ENCODE measurements around the gene APOL5. TPM values are rescaled to one million over a fixed set of nuclear protein-coding genes. Genes with fewer than 3 reads are reported as not detected.
"Not testable (repeated sequence)": the region's sequence is repeated elsewhere in the genome, so short reads cannot be mapped to it uniquely, and the experiment has no call there.

Gene APOL5
- total RNA-seq, 2 donors from 2014 or later, result not detected

DNA sequence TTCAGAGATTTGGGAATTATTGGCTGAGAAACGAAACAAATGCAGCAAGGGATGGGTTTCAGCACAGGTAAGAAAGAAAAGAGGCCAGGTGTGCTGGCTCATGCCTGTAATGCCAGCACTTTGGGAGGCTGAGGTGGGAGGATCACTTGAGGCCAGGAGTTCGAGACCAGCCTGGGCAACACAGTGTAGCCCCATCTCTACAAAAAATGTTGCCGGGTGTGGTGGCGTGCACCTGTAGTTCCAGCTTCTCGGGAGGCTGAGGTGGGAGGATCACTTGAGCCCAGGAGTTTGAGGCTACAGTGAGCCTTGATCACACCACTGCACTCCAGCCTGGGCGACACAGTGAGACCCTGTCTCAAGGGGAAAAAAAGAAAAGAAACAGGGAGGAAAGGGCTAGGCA is 20.2 kb downstream of the APOL5 start:
- DNase-seq (ENCODE audit: low spot score); intact Hi-C loops (cut with DNase I): not testable (repeated sequence)

DNA sequence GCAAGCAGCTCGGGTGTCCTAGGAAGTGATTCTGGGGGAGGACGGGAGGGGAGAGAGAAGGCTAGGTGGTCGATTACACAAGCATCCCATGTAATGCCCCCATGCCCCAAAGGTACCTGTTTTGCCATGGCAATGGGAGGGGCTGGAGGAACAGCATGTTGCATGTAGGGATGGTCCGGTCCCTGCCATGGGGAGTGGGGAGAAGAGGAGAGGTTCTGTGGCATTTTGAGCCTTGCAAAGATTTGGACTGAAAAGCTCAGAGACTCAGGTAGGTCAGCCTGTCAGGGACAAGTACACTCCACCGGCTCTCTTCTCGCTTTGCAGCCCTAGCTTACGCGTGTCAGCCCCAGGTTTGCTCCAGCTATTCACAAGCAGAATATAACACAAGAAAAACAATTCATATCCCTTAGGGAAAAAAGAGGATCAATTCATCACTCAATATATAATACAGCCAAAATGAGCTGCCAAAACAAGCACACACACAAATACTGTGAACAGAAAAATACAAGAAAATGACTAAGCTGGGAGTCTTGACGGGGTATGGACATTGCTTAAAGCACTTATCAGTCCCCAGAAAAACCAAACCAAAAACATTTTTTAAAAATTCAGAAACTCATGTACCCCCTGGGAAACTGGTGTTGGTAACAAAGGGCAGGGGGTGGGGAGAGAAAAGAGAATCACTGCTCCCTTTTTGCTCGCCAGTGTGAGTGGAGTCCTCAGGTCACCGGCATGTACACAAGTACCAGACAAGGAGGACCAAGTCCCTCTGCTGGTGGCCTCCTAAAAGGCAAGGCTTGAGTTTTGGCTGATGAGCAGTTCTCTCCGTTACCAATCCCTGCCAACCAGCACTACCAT is 21.6 kb downstream of the APOL5 start:
- no peak for DNase-seq (ENCODE audit: low spot score)
- intact Hi-C loops (cut with DNase I), result no loop called here

DNA sequence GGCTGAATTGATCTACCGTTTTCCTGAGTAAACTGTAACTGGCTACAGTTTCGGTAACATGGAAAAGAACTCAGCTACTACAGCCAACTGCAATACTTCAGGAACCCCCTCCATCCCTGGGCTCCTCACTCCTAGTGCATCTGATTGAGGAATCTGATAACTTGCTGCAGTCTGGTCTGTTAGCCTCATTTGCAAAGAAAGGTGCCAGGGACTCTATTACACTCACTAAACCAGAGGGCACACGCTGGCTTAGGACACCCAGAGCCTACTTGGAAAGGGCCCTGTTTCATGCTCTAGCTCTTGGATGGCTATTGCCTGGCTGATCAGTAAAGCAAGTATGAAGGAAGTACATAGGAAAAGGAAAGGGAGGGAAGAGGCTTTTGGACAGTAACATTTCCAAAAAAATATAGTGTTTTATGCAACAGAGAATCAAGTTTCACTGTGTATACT is 22.3 kb downstream of the APOL5 start:
- no peak for DNase-seq (ENCODE audit: low spot score)
- intact Hi-C loops (cut with DNase I), result no loop called here

DNA sequence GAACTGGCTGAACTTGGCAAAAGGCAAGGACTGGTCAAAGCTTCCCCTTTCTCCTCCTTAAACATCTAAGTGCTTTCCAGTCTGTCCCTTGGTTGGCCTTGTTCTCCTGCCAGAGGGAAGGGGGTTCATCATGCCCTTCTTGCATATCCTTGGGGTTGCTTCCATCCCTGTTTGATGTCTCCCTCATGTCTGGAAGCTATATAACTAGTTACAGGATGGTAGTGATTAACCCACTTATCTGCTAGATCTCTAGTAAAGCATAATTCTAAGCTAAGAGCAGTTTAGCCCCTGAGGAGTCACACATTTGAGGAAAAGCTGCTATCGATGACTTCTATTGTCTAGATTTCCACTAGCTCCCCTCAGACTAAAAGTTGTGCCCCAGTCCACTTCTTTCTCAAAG is 22.9 kb downstream of the APOL5 start:
- DNase-seq (ENCODE audit: low spot score), result no peak
- intact Hi-C loops (cut with DNase I), result no loop called here

DNA sequence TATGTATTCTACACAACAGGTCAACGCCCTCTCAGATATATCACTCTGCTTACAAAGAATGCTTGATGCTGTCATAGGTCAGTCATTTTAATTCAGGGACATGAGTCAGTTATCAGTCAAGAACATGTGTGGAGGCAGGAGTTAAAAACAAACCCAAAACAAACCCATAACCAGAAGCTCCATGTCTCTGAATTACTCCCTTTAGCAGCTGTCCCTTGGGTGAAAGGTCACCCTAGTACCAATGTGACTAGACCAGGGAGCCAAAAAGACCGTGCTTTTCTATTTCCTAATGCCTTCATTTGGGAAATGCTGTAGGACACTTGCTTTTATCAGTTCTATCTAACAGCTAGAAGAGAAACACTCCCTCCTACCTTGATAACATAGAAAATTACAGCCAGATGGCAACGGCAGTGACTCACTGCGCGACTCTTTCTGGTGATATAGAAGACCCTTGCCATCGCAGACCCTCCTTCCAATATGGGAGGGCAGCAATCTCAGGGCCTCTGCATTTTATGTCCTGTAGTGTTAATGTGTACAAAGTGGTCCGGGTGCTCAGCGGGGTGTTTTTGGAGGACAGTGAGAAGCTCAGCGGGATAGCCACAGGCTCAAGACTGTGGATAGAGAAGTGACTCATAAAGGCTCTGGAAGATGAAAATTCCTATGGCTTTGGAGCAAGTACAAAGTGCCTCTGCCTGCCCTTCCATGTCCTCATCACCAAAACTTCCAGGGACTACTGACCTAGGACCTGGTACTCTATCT is 24.8 kb downstream of the APOL5 start:
- DNase-seq (ENCODE audit: low spot score), result no peak
- intact Hi-C loops (cut with DNase I), result no loop called here

DNA sequence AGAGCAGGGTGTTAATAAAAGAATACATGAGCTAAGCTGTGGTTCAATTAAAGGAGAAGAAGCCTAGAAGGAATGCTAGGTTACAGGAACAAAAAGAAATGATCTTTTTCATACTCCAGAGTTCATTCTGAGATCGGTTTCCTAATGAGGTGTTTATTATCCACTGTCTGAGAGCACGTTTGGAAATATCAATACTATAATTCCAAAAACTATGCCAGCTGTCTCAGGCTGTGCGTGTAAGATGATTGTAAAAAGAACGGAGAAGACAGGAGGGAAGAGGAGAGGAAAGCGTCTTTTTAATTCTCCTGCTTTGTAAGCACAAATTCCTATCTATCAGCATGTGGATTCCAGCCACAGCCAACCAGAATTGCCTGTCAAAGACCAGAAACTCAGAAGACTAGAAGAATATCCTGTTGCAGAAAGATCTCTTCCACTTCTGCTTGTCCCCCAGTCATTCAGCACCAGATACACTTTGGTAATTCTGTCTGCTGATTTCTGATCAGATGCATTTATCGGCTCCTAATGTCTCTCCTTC is 25.7 kb downstream of the APOL5 start:
- intact Hi-C loops (cut with DNase I), result no loop called here
- DNase-seq (ENCODE audit: low spot score), result no peak

- DNase-seq (ENCODE audit: low spot score), result no peak
- intact Hi-C loops (cut with DNase I), result no loop called here
Observed at GRCh38 chr22:35746248-35746647, 28.6 kb downstream of the APOL5 start.

- intact Hi-C loops (cut with DNase I), result no loop called here
- DNase-seq (ENCODE audit: low spot score), result no peak
Observed at GRCh38 chr22:35746946-35747703, 29.5 kb downstream of the APOL5 start.

- intact Hi-C loops (cut with DNase I), result no loop called here
- DNase-seq (ENCODE audit: low spot score), result no peak
Observed at GRCh38 chr22:35749808-35750207, 32.1 kb downstream of the APOL5 start.

DNA sequence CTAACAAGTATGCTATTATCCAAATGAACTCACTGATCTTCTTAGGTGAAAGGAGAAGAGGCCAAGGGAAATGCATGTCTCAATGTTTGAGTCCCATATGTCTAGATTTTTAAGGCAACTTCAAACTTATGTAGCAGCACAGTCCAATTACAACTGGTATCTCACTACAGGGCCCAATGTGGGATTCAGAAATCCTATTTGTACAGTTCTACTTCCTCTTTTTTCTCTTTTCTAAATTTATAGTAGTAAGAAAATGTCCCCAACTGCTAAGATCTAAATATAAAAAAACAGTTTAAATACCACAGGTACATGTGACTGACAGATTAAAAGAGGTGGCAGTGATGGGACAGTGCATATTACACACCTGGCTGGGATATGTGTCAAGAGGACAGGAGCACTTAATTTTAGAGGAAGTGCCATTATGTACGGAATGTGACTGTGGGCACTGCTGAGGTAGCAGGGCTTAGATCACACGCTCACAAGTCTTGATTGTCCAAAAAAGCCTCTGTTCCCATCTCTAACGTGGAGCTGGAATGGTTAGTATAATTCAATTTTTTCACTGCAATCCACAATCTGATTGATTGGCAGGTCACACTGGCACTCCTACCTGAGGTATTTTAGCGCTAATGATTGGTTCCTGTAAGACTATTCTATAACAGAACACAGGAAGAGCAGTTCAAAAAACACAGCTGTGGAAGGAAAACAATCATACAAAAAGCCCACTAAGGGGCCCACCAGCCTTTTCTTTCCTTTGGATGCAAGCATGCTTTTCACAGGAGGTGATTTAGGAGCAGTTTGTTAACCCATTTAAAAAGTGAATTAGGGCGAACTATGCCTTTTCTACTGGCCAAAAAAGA is 34.6 kb downstream of the APOL5 start:
- intact Hi-C loops (cut with DNase I), result no loop called here
- no peak for DNase-seq (ENCODE audit: low spot score)

GRCh38 chr22:35752863-35753189 is 35.2 kb downstream of the APOL5 start:
- intact Hi-C loops (cut with DNase I), result no loop called here
- DNase-seq (ENCODE audit: low spot score), result no peak

GRCh38 chr22:35754761-35755160 is 37.1 kb downstream of the APOL5 start:
- DNase-seq (ENCODE audit: low spot score), result no peak
- intact Hi-C loops (cut with DNase I), result no loop called here

DNA sequence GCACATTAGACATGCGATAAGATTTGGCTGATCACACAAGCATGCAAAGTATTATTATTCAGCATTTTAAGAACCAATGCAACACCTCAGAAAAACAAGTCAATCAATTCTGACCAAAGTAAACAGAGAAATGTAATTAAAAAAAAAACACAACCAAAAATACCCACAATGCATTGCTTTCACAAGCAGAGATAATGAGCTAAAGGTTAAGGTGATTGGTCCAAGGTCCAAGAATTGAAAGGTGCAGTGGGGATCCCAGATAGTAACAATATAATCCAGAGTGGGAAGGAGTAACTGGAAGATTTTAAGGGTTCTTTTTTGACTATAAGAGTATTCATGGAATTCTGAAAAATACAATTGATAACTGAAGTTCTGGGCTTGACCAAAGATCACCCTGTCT is 39.0 kb downstream of the APOL5 start:
- intact Hi-C loops (cut with DNase I), result no loop called here
- no peak for DNase-seq (ENCODE audit: low spot score)

- intact Hi-C loops (cut with DNase I), result no loop called here
- DNase-seq (ENCODE audit: low spot score), result no peak
Observed at GRCh38 chr22:35758394-35758793, 40.7 kb downstream of the APOL5 start.

- intact Hi-C loops (cut with DNase I), result no loop called here
- DNase-seq (ENCODE audit: low spot score), result no peak
Observed at GRCh38 chr22:35761037-35761436, 43.4 kb downstream of the APOL5 start.

DNA sequence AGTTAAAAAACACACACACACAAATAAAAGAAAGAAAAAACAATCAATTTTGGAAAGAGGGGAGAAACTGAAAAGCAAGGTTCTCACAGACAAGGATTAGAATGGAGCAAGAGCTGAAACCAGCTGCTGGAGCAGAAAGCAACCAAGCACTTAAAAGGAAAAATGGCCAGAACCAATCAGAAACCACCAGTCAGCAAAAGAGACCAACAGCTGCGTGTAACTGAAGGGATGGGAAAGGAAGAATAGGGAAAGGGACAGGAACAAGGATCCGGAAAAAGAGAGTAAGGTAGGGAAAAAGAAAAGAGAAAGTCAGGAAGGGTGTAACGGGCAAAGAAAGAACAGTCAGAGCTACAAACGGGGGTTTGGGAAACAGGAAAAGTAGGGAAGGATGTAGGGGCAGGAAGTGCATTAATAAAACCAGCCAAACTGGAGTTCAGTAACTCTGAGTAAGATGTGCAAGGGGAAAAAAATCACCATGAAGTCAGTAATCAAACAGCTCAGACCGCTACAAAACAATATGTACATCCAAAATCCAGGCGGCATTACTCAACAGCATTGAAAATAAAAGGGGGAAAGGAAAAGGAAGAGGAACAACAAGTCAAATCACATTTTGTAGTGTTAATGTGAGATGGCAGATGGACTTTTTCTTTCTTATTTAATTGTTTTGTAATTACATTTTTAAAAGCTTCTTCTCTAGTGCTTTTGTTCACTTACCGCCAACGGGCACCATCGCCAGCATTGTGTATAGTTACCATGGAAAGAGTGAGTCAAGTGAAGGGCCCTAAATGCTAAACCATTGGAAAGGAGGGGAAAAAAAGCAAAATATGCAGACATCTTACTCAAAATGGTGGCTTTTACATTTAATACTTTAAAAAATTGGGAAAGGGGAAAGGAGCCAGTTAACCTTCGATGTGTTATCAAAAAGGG is 49.2 kb downstream of the APOL5 start:
- DNase-seq (ENCODE audit: low spot score), result no peak
- intact Hi-C loops (cut with DNase I), result no loop called here

DNA sequence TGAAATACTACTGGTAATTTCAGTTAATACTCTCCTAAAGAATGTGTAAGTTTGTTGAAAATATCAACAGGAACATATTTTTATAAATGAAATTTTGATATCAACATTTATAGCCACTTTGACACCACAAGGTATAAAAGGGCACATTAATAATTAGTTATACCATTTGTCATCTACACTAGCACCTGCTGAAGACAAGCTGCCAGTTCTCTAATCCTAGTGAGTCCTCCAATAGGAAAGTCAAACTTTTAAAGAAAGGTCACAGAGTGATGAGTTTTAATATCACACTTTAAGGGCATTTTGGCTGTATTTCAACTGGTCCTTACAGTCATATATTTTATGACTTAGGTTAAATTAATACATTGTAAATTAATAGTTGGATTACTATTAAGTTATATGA is 52.3 kb downstream of the APOL5 start:
- intact Hi-C loops (cut with DNase I), result no loop called here
- no peak for DNase-seq (ENCODE audit: low spot score)

DNA sequence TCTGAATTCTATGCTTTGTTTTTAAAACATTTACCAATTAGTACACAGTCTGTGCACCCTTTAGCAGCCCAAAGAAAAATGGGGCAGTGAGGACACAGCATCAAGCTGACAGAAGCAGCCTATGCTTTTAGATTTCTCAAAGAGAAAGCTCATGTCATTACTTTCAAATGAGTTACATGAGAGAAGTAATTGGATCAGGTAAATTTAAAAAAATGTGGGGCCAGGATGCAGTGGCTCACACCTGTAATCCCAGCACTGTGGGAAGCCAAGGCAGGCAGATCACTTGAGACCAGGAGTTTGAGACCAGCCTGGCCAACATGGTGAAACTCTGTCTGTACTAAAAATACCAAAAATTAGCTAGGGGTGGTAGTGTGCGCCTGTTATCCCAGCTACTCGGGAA is 57.7 kb downstream of the APOL5 start:
- DNase-seq (ENCODE audit: low spot score), result no peak
- intact Hi-C loops (cut with DNase I), result no loop called here

All from posterior vena cava (tissue), 2 donors.